UCSD-AML1 (cell line): Measurements from ENCODE around the gene LIPI.
"Not testable (repeated sequence)": the region's sequence is repeated elsewhere in the genome, so short reads cannot be mapped to it uniquely, and the experiment has no call there.

Experiments used
- DNase-seq: peaks from one replicate; lab custom pipeline; 2025; ENCODE audit not compliant: unreplicated experiment; lab: John Stamatoyannopoulos, UW

LIPI gene

GRCh38 chr21:14074177-14074576 is 136.6 kb downstream of the LIPI start:
- DNase-seq, result no peak

- no peak for DNase-seq
Observed at GRCh38 chr21:14073615-14074014, 137.1 kb downstream of the LIPI start.

GRCh38 chr21:14072761-14073535 is 137.8 kb downstream of the LIPI start:
- no peak for DNase-seq

GRCh38 chr21:14071902-14072734 is 138.6 kb downstream of the LIPI start:
- no peak for DNase-seq

GRCh38 chr21:14070968-14071367 is 139.8 kb downstream of the LIPI start:
- no peak for DNase-seq

- no peak for DNase-seq
Observed at GRCh38 chr21:14070049-14070893, 140.5 kb downstream of the LIPI start.

- no peak for DNase-seq
Observed at GRCh38 chr21:14064296-14064645, 146.5 kb downstream of the LIPI start.

- DNase-seq, result not testable (repeated sequence)
Observed at GRCh38 chr21:14063620-14064295, 147.0 kb downstream of the LIPI start.

GRCh38 chr21:14062684-14063083 is 148.1 kb downstream of the LIPI start:
- not testable (repeated sequence) for DNase-seq

GRCh38 chr21:14061820-14062219 is 148.9 kb downstream of the LIPI start:
- not testable (repeated sequence) for DNase-seq

- not testable (repeated sequence) for DNase-seq
Observed at GRCh38 chr21:14058995-14059627, 151.6 kb downstream of the LIPI start.
